Measurements from ENCODE around the gene KLF12.

KLF12 gene

DNA sequence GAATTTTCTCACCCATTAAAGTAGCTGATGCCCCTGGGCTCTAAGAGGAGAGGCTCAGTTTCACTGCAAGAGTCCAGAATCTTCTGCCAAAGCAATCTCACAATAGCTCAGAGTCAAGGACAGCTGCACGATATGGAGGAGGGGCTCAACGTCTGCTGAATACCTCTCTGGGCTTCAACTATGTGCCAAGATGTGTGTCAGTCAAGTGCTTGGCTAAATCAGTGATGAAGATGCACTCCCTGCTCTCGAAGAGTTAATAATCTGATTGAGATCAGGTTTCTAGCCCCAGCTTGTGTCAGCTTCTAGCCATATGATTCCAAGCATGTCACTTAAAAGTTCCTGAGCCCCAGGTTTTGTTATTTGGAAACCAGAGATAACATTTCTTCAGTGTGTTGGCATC is 46.8 kb downstream of the KLF12 start:
- H3K27ac ChIP-seq (ENCODE audit: low read length) = no peak overlapping the region
- DNase-seq = no peak
- no peaks in the 10 kb centered on the region for H4K20me1 ChIP-seq (ENCODE audit: insufficient read depth, low read length)
- no peak for TF ChIP-seq EZH2 (optimal IDR thresholded peaks at IDR 0.05; ENCODE audit: low read depth, low read length)
- TF ChIP-seq EZH2phosphoT487 (IDR thresholded peaks at IDR 0.05; ENCODE audit: low read length) = no peak
- TF ChIP-seq, protein P1, sequence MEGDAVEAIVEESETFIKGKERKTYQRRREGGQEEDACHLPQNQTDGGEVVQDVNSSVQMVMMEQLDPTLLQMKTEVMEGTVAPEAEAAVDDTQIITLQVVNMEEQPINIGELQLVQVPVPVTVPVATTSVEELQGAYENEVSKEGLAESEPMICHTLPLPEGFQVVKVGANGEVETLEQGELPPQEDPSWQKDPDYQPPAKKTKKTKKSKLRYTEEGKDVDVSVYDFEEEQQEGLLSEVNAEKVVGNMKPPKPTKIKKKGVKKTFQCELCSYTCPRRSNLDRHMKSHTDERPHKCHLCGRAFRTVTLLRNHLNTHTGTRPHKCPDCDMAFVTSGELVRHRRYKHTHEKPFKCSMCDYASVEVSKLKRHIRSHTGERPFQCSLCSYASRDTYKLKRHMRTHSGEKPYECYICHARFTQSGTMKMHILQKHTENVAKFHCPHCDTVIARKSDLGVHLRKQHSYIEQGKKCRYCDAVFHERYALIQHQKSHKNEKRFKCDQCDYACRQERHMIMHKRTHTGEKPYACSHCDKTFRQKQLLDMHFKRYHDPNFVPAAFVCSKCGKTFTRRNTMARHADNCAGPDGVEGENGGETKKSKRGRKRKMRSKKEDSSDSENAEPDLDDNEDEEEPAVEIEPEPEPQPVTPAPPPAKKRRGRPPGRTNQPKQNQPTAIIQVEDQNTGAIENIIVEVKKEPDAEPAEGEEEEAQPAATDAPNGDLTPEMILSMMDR (IDR thresholded peaks at IDR 0.05; ENCODE audit: low read length) = no peak
- H3K9me2 ChIP-seq (replicated peaks; ENCODE audit: insufficient read depth, low read length) = no peaks in the 10 kb centered on the region
- H3K4me3 ChIP-seq (ENCODE audit: low read length) = no peak overlapping the region
- no peaks in the 10 kb centered on the region for H3F3A ChIP-seq (ENCODE audit: insufficient read depth, low read length)
- H3K36me3 ChIP-seq (replicated peaks; ENCODE audit: insufficient read depth, low read length) = no peaks in the 10 kb centered on the region
- H3K4me2 ChIP-seq (ENCODE audit: low read depth, low read length) = no peak overlapping the region
- peaks cover 51% of the 10 kb centered on the region for H3K79me2 ChIP-seq (ENCODE audit: low read length)
- H2AFZ ChIP-seq (ENCODE audit: low read length) = no peak overlapping the region
- no peak overlapping the region for H3K9ac ChIP-seq (ENCODE audit: low read length)
- H3K9me3 ChIP-seq (replicated peaks; ENCODE audit: insufficient read depth, low read length) = no peaks in the 10 kb centered on the region
- no peaks in the 10 kb centered on the region for H3K27me3 ChIP-seq (replicated peaks; ENCODE audit: insufficient read depth, low read length)
- no peaks in the 10 kb centered on the region for H3K4me1 ChIP-seq (ENCODE audit: low read length)
